ENCODE data around the gene PUSL1.

Gene PUSL1

GRCh38 chr1:1340791-1341548 is 32.6 kb downstream of the PUSL1 start:
- DNase-seq = no peak

GRCh38 chr1:1341549-1342021 is 33.2 kb downstream of the PUSL1 start:
- no peak for DNase-seq

DNA sequence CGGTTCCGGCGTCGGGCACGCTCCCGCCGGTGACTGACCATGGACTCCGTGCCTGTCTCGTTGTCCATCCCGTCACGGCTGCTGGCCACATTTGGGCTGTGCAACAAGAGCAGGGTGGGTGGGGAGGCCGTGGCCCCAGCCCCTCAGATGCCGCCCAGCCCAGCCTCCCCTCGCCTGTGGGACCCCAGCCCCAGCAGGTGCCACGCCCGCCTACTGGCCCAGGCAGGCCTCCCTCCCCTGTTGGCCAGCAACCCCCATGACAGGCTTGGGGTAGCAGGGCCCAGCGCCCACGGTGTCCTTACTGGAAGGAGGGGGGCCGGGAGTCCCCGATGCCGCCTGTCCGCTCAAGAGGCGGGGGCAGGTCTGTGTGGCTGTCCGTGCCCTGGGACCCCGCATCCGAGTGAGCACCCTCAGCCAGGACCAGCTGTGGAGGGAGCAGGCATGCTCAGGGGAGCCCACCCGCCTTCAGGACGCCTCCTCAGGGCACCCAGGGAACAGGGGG is 33.7 kb downstream of the PUSL1 start:
- no peak for DNase-seq

DNA sequence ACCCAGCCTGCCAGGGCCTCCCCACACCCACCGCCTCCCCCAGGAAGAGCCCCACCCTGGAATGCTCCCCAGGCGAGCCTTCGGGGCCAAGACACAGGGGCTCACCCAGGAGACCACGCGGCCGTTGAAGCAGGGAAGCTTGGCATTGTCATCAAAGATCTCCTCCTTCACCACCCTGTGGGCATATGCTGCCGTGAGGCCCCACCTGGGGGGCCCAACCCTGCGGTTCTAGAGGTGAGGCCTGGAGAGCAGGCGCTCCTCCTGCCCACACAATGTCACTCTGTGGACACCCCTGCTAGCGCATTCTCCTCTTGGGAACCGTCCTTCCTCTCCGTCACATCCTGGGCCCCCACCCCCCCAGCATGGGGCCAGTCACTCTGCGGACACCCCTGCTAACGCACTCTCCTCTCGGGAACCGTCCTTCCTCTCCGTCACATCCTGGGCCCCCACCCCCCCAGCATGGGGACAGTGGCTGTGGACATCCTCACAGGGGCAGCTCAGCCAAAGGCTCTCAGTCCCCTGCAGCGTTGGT is 34.3 kb downstream of the PUSL1 start:
- no peak for DNase-seq

DNA sequence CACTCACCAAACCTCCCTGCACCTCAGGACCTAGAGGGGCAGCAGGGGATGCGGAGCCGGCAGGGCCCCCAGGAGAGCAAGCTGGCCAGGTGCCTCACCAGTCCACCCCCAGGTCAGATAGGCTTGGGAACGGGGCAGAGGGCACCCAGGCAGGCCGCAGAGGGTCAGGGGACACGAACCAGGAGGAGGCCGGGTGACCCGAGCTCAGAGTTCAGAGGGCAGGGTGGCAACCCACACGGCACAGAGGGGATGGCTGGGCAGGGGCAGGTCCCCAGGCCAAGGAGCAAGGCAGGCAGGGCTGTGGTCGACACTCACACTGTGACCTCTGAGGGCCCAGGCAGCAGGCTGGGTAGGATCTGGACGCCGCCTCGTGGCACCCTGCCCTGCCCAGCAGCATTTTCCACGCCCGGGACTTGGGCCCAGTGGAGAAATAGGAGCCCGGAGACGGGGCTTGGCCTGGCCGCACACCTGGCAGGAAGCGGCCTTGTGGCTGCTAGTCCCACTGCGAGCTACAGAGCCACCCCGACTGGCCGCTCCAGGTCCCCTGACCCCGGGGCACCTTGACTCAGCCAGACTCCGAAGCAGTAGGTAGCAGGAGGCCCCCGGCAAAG is 35.5 kb downstream of the PUSL1 start:
- DNase-seq = no peak

DNA sequence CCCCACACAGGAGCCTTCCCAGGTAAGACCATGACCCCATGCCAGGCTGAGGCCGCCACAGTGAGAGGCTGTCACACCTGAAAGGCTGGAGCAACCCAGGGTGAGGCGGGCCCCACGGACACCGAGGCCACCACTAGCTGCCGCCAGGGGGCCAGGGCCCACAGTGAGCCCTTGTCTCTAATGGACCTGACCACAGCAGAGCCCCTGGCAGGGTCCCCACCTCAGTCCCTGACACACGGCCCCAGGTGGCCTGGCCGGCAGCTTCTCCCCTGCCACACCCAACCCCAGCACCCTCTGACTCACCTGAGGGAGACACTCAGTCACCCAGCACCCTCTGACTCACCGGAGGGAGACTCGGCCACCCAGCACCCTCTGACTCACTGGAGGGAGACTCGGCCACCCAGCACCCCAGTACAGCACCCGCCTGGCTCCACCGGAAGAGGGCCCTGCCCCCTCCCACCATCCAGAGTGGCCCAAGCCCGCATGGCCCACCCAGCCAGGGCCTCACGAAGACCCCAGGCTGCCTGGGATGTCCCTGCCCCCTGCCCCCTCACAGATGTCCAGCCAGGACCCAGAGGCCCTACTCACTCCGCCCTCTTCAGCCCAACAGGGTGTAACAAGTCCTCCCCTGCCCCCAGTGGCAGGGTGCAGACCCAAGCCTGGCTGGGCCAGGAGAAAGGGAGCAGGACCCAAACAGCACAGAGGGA is 36.4 kb downstream of the PUSL1 start:
- peak; percentile 93 for DNase-seq

DNA sequence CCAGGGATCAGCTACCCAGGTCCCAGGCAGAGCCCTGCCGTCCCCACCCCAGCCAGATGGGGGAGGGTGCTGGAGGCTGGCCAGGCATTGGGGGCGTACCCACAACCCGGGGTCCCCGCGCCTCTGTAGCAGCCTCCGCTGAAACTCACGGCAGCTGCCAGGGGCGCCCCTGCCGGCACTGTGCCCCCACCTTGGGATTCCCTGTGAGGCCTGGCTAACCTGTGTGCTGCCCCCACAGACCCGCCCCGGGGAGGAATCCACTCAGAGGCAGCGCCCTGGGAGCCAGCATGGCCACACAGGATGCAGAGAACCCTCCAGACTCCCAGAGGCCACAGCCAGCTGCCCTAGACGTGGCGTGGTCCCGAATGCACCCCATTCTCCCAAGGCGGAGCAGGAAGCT is 37.0 kb downstream of the PUSL1 start:
- DNase-seq = no peak

GRCh38 chr1:1345860-1346500 is 37.6 kb downstream of the PUSL1 start:
- no peak for DNase-seq

DNA sequence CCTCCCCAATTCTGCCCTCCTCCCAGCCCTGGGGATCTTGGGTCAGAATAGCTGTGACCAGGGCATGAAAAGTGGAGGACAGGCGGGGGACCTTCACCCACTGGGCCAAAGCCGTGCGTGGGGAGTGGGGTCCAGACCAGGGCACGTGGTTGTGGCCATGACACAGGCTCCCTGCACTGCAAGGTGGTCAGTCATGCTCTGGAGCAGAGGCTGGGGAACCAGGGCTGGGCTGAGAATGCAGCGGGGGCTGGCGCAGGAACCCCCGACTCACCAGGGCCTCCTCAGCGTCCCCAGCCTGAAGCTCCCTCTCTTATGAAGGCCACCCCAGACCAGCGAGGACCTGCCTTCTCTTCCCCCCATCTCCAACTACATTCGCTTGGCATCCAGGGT is 38.1 kb downstream of the PUSL1 start:
- no peak for DNase-seq

GRCh38 chr1:1347026-1347595 is 38.7 kb downstream of the PUSL1 start:
- no peak for DNase-seq

DNA sequence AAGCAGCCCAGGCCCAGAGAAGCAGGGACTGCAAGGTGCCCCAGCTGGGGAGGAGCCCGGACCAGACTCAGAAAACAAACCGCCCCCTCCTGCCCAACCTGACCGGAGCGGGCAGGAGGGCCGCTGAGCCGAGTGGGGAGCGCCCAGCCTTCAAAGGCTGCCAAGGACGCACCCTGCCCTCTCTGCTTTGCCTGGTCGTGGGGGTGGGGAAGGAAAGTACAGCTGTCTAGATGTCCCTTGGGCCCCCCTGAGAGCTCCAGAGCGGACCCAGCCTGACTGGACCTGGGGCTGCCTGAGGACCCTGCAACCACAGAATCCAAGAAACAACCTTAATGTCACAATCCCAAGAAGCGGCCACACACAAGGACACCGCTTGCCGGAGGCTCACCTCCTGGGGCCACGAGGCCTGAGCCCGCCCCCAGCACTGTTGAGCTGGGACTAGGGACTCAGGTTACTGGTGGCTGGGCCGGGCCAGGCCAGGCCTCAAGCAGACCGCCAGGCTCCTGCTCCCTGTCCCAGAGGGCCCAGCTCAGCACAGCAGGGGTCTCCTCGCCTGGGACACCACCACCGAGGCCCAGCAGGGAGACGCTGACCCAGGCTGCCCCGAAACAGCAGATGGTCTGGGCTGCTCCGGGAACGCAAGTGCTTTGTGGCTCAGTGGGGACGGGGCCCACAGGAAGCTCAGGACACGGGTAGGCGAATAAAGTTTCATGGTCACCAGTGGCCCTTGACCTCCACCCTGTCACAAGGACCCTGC is 39.4 kb downstream of the PUSL1 start:
- peak; percentile 53 for DNase-seq

DNA sequence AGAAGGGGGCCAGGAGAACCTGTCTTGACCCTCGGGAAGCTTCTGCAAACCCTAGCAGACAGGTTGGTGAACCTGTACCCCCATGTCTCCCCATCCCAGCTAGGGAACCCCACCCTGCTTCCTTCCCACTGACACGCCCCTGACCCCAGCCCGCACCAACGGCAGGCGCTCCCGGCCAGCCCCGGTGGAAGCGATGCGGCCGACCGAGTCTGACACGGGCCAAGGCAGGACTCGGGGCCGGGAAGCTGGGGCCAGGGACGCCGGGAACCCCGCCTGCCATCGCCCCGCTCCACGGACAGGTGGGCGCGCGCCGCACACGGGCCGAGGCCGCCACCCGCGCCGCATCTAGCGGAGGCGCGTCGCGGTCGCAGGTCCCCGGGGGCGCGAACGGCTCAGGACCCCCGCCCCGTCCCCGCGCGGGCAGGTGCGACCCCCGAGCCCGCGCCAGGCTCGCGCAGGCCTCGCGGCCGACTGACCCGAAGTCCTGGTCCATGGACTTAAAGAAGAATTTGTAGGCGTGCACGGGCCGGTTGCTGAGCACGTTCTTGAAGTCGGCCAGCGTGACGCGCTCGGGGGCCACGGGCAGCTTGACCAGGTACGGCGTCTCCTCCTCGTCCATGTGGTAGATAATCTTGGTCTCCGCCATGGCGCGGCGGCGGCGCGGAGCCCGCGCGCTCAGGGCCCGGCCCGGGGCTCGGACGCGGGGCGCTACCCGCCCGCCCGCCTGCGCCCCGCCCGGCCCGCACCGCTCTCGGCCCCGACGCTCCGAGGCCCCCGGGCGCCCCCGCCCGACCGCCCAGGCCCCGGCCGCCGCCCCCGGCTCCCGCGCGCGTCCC is 40.2 kb downstream of the PUSL1 start:
- DNase-seq = no peak

DNA sequence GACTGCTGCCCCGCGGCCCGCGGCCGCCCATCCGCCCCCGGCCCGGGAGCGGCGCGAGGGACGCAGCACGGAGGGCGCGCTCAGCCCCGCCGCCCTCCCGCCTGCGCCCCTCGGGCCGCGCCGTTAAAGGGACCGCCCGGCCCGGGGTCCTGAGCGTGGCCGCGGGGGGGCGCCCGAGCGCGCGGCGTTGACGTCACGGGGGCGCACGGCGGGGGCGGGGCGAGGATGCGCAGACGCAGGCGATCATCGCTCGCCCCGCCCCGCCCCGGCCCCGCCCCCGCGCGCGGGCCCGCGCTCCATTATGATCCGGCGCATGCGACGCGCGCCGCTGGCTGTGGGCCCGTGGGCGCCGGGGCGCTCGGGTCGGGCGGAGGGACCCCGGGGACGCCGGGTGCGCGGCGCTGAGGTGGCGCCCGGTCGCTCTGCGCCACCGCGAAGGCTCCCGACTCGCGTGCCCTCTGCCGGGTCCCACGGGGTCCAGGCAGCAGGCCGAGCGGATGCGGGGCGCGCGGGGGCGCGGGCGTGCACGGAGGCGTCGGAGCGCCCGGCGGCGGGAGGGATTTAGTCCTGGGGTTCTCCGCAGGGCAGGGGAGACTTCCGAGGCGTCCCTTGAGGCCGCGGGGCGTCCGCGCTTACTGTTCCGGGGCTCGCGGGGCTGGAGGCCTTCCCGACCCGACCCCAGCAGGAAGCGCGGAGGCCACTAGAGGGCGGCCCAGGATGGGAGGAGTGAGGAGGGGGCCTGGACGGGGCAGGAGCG is 41.0 kb downstream of the PUSL1 start, which contains the start of gene DVL1:
DVL1 (minus strand) TSS at position 163 of the 757 bp plus-strand sequence. CDS start 353 bp downstream, outside the sequence.
- peak; percentile 79 for DNase-seq

- peak; percentile 48 for DNase-seq
Observed at GRCh38 chr1:1351511-1352427, 43.4 kb downstream of the PUSL1 start.

DNA sequence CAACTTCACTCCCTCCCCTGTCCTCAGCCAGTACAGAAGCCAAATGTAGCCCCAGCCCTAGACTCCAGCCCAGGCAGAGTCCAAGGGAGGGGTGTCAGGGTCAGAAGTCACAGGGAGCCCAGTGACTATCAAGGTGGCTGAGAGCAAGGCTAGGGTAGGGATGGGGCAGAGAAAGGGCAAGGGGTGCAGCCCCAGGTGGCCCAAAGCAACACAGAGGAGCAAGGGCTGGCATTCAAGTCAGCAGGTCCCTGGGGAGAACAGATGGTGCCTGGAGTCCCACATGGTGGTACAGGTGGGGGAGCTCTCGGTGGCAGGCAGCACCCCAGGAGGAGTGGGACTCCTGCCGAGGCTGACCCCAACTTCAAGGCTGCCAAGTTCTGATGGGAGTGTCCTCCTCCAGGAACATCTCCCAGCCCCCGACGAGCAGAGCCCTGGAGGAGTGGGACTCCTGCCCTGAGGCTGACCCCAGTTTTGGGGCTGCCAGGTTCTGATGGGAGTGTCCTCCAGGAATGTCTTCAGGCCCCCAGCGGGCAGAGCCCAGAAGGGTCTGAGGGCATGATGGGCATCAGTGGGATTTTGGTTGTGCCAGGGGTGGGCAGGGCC is 44.5 kb downstream of the PUSL1 start:
- no peak for DNase-seq

DNA sequence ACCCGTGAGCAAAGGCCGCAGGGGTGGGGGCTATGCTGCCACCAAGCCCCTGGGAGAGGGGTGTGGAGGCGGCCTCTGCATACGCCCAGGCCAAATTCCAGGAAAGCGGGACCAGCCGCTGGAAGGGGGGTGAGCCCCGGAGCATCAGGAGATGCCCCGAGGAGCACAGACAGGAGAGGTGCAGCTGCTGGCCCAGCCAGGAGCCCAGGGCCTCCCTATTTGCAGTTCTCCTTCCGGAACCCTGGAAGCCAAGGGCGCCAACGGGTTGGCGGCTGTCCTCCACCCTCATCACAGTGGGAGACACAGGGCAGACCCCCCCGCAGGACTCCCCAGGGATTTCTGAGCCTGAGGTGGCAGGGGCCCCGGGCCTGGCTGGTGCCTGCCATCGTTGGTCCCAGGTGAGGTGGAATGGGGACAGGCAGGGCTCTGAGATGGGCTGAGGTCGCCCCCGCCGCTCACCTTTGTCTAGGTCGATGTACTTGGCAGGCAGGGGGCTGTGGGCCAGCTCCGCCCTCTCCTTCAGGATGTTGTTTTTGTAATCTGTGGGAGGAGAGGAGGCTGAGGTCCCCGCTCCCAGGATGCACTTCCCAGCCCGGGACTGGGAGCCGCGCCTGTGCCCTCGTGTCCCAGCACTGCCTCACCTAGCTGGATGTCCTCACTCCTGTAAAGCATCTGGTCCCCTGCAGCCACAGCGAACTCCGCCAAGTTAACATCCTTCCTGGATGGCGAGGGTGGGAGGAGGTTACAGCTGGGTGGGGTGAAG is 45.2 kb downstream of the PUSL1 start:
- no peak for DNase-seq

All from EL (cell line).